Activated CD8-positive, alpha-beta memory T cell treated with anti-CD3 and anti-CD28 coated beads for 1 hour (primary cell): Measurements from ENCODE around the gene CD163.
"Not testable (repeated sequence)": the region's sequence is repeated elsewhere in the genome, so short reads cannot be mapped to it uniquely, and the experiment has no call there.

Source experiments
- DNase-seq, 2 donors: peaks; one replicate each; pipeline ENCODE4 v3.0.0-alpha.2; 2020; ENCODE audit warnings: low read depth in 1 of 2; ENCODE audit errors: extremely low read depth in 1 of 2

The CD163 gene

GRCh38 chr12:7503686-7504415 is at the start of gene CD163:
Gene CD163, minus strand, starts transcription at chr12:7503777. Its CDS starts 87 bp downstream, at chr12:7503690.
- DNase-seq: no peak

- no peak for DNase-seq
These were observed 39.2 kb upstream of the CD163 start for GRCh38 chr12:7542813-7543212.

- DNase-seq: no peak
These were observed 38.5 kb upstream of the CD163 start for GRCh38 chr12:7542046-7542445.

- DNase-seq: no peak
These were observed 10.8 kb upstream of the CD163 start for GRCh38 chr12:7514416-7514815.

- no peak for DNase-seq
These were observed 9.0 kb upstream of the CD163 start for GRCh38 chr12:7512553-7512952.

GRCh38 chr12:7509793-7510470 is 6.4 kb upstream of the CD163 start:
- DNase-seq: not testable (repeated sequence)

- no peak for DNase-seq
These were observed 965 bp downstream of the CD163 start for GRCh38 chr12:7502612-7503011.

- no peak for DNase-seq
These were observed 2.5 kb downstream of the CD163 start for GRCh38 chr12:7501031-7501588.

GRCh38 chr12:7499636-7500035 is 3.9 kb downstream of the CD163 start:
- DNase-seq: no peak

GRCh38 chr12:7498809-7499208 is 4.8 kb downstream of the CD163 start:
- DNase-seq: no peak

GRCh38 chr12:7497661-7498060 is 5.9 kb downstream of the CD163 start:
- no peak for DNase-seq

- DNase-seq: no peak
These were observed 7.1 kb downstream of the CD163 start for GRCh38 chr12:7496451-7496850.

- no peak for DNase-seq
These were observed 8.4 kb downstream of the CD163 start for GRCh38 chr12:7495136-7495535.

GRCh38 chr12:7493006-7493405 is 10.6 kb downstream of the CD163 start:
- DNase-seq: no peak

GRCh38 chr12:7486512-7486911 is 17.1 kb downstream of the CD163 start:
- DNase-seq: no peak

GRCh38 chr12:7485095-7485494 is 18.5 kb downstream of the CD163 start:
- no peak for DNase-seq

- DNase-seq: no peak
These were observed 20.2 kb downstream of the CD163 start for GRCh38 chr12:7483343-7483742.

GRCh38 chr12:7479771-7480170 is 23.8 kb downstream of the CD163 start:
- no peak for DNase-seq

- DNase-seq: no peak
These were observed 31.5 kb downstream of the CD163 start for GRCh38 chr12:7472060-7472459.

- peak; percentile 9 to 19 for DNase-seq
These were observed 43.0 kb downstream of the CD163 start for GRCh38 chr12:7460375-7461259.

- DNase-seq: no peak
These were observed 43.6 kb downstream of the CD163 start for GRCh38 chr12:7459973-7460372.
